HepG2 (cell line): ENCODE measurements around the gene TSPAN31. TPM values are rescaled to one million over a fixed set of nuclear protein-coding genes. Genes with fewer than 3 reads are reported as not detected.
A peak's percentile ranks its signal among the peaks of the same experiment; 100 is the strongest.

ENCODE experiments used
- RBM39 ChIP-seq: fragments of 200-400 bp; formaldehyde crosslinking; IDR thresholded peaks from one replicate; pipeline ENCODE4 v1.6.1; 2018; ENCODE audit warnings: antibody characterized with exemption, mild to moderate bottlenecking, low read depth, low read length; ENCODE audit not compliant: poor library complexity, severe bottlenecking
- SRSF9 ChIP-seq: fragments of 200-400 bp; formaldehyde crosslinking; IDR thresholded peaks from 2 replicates; pipeline ENCODE4 v1.6.1; 2018; ENCODE audit warnings: borderline replicate concordance, mild to moderate bottlenecking, low read depth, low read length; ENCODE audit not compliant: insufficient read depth, poor library complexity, severe bottlenecking
- ZC3H13 ChIP-seq: sonication (generic); formaldehyde crosslinking; IDR thresholded peaks from 2 replicates; pipeline ENCODE4 v1.8.1; 2023; ENCODE audit warnings: mild to moderate bottlenecking, missing genetic modification reagents, moderate library complexity
- ZKSCAN1 ChIP-seq: fragments of 150-350 bp; IDR thresholded peaks from 2 replicates; pipeline ENCODE4 v1.6.1; 2014; ENCODE audit warnings: low read length
- polyA plus RNA-seq, 8 experiments: library from polyadenylated mRNA; depleted of rRNA in 3 of 8; stranded (reverse) in 7 of 8; unstranded in 1 of 8; fragments of >200 nt; fragmentation: Illumina TruSeq in 4 of 8; extraction: Trizol in 4 of 8; gene quantifications; 2 replicates each; pipeline versions ENCODE4 v1.2.1 to v1.2.3, GENCODE V29; 2011 to 2016; ENCODE audit warnings: low read depth in 4 of 8, missing spikeins in 1 of 8, mixed read lengths in 1 of 8; ENCODE audit not compliant: insufficient read depth in 1 of 8
- total RNA-seq, 5 experiments: library from RNA; depleted of rRNA; stranded (reverse); fragments of >200 nt; fragmentation: Illumina TruSeq; extraction: Trizol; gene quantifications; 2 replicates each; pipeline ENCODE4 v1.2.3, GENCODE V29; 2016; ENCODE audit warnings: low read depth in 1 of 5
- TF ChIP-seq, protein P1 (sequence below): sonication (generic); formaldehyde crosslinking; IDR thresholded peaks from 2 replicates; pipeline ENCODE4 v1.4.0; 2020; ENCODE audit warnings: missing genetic modification reagents
- TF ChIP-seq, protein P2 (sequence below): sonication (generic); formaldehyde crosslinking; IDR thresholded peaks from 2 replicates; pipeline ENCODE4; 2020; ENCODE audit warnings: missing genetic modification reagents, mild to moderate bottlenecking, borderline replicate concordance
- TF ChIP-seq, protein P3 (sequence below): sonication (generic); formaldehyde crosslinking; IDR thresholded peaks from 2 replicates; pipeline ENCODE4 v1.4.0; 2020; ENCODE audit warnings: missing genetic modification reagents, borderline replicate concordance
- TF ChIP-seq, protein P4 (sequence below): sonication (generic); formaldehyde crosslinking; IDR thresholded peaks from 2 replicates; pipeline ENCODE4 v1.4.0; 2020; ENCODE audit warnings: missing genetic modification reagents
- TF ChIP-seq, protein P5 (sequence below): sonication (generic); formaldehyde crosslinking; IDR thresholded peaks from 2 replicates; pipeline ENCODE4 v1.5.0; 2020; ENCODE audit warnings: missing genetic modification reagents
- TF ChIP-seq, protein P6 (sequence below): sonication (generic); formaldehyde crosslinking; IDR thresholded peaks from 2 replicates; pipeline ENCODE4 v1.4.0; 2020; ENCODE audit warnings: mild to moderate bottlenecking, missing genetic modification reagents, borderline replicate concordance

Gene TSPAN31
- total and polyA plus RNA-seq, 2 of the 13 experiments (the other 11 are each of a cell fraction or from before 2014, with no cell fraction given): 10.4 to 24.6 TPM

DNA sequence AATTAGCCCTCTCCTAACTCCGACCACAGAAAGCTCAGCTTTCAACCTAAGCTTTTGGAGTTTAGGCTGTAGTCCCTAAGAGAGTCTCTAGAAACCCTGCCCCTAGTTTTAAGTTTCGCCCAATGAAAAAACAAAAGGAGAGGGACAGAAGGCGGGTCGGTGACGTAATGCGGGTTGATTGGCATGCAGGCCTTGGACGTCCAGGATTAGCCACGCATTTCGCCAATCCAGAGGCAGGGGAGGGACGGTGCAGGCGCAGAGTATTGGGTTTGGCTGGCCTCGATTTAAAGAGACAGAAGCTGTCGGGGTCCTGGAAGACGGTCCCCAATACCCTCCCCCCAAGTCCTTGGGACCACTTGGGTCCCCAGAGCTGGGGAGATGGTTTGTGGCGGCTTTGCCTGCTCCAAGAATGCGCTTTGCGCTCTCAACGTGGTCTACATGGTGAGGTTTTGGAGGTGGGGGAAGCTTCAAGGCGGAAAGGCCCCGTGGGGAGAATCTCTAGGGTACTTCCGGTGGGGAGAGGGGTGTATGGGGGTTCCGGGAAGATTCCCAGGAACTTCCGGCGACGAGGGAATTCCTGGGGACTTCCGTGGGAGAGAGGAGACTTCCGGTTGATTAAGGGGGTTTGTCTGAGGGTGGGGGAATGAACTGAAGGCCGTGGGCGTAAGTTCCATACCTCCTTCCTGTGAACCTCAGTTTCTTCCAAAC, at the start of gene TSPAN31 (continued):
- TF ChIP-seq, protein P1, sequence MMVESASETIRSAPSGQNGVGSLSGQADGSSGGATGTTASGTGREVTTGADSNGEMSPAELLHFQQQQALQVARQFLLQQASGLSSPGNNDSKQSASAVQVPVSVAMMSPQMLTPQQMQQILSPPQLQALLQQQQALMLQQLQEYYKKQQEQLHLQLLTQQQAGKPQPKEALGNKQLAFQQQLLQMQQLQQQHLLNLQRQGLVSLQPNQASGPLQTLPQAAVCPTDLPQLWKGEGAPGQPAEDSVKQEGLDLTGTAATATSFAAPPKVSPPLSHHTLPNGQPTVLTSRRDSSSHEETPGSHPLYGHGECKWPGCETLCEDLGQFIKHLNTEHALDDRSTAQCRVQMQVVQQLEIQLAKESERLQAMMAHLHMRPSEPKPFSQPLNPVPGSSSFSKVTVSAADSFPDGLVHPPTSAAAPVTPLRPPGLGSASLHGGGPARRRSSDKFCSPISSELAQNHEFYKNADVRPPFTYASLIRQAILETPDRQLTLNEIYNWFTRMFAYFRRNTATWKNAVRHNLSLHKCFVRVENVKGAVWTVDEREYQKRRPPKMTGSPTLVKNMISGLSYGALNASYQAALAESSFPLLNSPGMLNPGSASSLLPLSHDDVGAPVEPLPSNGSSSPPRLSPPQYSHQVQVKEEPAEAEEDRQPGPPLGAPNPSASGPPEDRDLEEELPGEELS (CRISPR knock-in tag): 0 out of 2 replicates have a peak, but pooled peaks have one; percentile 9
- TF ChIP-seq, protein P2, sequence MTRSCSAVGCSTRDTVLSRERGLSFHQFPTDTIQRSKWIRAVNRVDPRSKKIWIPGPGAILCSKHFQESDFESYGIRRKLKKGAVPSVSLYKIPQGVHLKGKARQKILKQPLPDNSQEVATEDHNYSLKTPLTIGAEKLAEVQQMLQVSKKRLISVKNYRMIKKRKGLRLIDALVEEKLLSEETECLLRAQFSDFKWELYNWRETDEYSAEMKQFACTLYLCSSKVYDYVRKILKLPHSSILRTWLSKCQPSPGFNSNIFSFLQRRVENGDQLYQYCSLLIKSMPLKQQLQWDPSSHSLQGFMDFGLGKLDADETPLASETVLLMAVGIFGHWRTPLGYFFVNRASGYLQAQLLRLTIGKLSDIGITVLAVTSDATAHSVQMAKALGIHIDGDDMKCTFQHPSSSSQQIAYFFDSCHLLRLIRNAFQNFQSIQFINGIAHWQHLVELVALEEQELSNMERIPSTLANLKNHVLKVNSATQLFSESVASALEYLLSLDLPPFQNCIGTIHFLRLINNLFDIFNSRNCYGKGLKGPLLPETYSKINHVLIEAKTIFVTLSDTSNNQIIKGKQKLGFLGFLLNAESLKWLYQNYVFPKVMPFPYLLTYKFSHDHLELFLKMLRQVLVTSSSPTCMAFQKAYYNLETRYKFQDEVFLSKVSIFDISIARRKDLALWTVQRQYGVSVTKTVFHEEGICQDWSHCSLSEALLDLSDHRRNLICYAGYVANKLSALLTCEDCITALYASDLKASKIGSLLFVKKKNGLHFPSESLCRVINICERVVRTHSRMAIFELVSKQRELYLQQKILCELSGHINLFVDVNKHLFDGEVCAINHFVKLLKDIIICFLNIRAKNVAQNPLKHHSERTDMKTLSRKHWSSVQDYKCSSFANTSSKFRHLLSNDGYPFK (CRISPR knock-in tag): 0 out of 2 replicates have a peak, but pooled peaks have one; percentile 26
- TF ChIP-seq ZKSCAN1 (no peak), RBM39 (no peak), ZC3H13 (CRISPR knock-in tag) (no peak), SRSF9 (no peak)
- TF ChIP-seq, protein P3, sequence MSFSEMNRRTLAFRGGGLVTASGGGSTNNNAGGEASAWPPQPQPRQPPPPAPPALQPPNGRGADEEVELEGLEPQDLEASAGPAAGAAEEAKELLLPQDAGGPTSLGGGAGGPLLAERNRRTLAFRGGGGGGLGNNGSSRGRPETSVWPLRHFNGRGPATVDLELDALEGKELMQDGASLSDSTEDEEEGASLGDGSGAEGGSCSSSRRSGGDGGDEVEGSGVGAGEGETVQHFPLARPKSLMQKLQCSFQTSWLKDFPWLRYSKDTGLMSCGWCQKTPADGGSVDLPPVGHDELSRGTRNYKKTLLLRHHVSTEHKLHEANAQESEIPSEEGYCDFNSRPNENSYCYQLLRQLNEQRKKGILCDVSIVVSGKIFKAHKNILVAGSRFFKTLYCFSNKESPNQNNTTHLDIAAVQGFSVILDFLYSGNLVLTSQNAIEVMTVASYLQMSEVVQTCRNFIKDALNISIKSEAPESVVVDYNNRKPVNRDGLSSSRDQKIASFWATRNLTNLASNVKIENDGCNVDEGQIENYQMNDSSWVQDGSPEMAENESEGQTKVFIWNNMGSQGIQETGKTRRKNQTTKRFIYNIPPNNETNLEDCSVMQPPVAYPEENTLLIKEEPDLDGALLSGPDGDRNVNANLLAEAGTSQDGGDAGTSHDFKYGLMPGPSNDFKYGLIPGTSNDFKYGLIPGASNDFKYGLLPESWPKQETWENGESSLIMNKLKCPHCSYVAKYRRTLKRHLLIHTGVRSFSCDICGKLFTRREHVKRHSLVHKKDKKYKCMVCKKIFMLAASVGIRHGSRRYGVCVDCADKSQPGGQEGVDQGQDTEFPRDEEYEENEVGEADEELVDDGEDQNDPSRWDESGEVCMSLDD: no peak
- TF ChIP-seq, protein P4, sequence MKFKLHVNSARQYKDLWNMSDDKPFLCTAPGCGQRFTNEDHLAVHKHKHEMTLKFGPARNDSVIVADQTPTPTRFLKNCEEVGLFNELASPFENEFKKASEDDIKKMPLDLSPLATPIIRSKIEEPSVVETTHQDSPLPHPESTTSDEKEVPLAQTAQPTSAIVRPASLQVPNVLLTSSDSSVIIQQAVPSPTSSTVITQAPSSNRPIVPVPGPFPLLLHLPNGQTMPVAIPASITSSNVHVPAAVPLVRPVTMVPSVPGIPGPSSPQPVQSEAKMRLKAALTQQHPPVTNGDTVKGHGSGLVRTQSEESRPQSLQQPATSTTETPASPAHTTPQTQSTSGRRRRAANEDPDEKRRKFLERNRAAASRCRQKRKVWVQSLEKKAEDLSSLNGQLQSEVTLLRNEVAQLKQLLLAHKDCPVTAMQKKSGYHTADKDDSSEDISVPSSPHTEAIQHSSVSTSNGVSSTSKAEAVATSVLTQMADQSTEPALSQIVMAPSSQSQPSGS (CRISPR knock-in tag): peak; percentile 81
- TF ChIP-seq, protein P5, sequence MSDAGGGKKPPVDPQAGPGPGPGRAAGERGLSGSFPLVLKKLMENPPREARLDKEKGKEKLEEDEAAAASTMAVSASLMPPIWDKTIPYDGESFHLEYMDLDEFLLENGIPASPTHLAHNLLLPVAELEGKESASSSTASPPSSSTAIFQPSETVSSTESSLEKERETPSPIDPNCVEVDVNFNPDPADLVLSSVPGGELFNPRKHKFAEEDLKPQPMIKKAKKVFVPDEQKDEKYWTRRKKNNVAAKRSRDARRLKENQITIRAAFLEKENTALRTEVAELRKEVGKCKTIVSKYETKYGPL: peak; percentile 31; the same call in 1 of the 2 replicates
- TF ChIP-seq, protein P6, sequence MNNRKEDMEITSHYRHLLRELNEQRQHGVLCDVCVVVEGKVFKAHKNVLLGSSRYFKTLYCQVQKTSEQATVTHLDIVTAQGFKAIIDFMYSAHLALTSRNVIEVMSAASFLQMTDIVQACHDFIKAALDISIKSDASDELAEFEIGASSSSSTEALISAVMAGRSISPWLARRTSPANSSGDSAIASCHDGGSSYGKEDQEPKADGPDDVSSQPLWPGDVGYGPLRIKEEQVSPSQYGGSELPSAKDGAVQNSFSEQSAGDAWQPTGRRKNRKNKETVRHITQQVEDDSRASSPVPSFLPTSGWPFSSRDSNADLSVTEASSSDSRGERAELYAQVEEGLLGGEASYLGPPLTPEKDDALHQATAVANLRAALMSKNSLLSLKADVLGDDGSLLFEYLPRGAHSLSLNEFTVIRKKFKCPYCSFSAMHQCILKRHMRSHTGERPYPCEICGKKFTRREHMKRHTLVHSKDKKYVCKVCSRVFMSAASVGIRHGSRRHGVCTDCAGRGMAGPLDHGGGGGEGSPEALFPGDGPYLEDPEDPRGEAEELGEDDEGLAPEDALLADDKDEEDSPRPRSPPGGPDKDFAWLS: no peak
